Kidney (tissue), 14 donors: ENCODE results near the gene SYTL5. TPM values are rescaled to one million over a fixed set of nuclear protein-coding genes. Genes with fewer than 3 reads are reported as not detected.

Experiments
- DNase-seq, 5 donors: peaks; one replicate each; pipeline ENCODE4 v3.0.0-alpha.2; 2013 to 2020
- FAIRE-seq: peaks from 2 replicates; lab custom pipeline; 2012; peaks lifted over from hg19 to GRCh38; lab: Jason Lieb, UNC
- H3K27ac ChIP-seq, 2 donors: one replicate each; pipeline ENCODE4 v1.7.0; 2013; ENCODE audit warnings: low read depth in 2 of 2, low read length in 2 of 2, inconsistent platforms in 1 of 2
- H3K27me3 ChIP-seq: one replicate; pipeline ENCODE4 v1.7.1; 2013; ENCODE audit warnings: low read length, inconsistent platforms; ENCODE audit not compliant: control insufficient read depth, insufficient read depth
- H3K36me3 ChIP-seq, 3 donors: one replicate each; pipeline versions ENCODE4 v1.7.0 to v1.7.1; 2013; ENCODE audit warnings: low read length in 3 of 3, control low read depth in 1 of 3, inconsistent platforms in 1 of 3; ENCODE audit not compliant: insufficient read depth in 3 of 3, control insufficient read depth in 2 of 3
- H3K4me1 ChIP-seq, 3 donors: one replicate each; pipeline versions ENCODE4 v1.7.0 to v1.7.1; 2013; ENCODE audit warnings: low read length in 3 of 3, inconsistent platforms in 1 of 3, low read depth in 1 of 3; ENCODE audit not compliant: control insufficient read depth in 2 of 3, insufficient read depth in 2 of 3
- H3K4me3 ChIP-seq, 3 donors: one replicate each; pipeline versions ENCODE4 v1.7.0 to v1.8.1; 2013; ENCODE audit warnings: low read length in 3 of 3, control low read depth in 1 of 3, inconsistent platforms in 1 of 3
- H3K9ac ChIP-seq, 3 donors: one replicate each; pipeline versions ENCODE4 v1.7.0 to v1.7.1; 2013; ENCODE audit warnings: low read length in 3 of 3, control low read depth in 1 of 3, inconsistent platforms in 1 of 3
- H3K9me3 ChIP-seq, 3 donors: one replicate each; pipeline versions ENCODE4 v1.7.0 to v1.7.1; 2013; ENCODE audit warnings: low read length in 3 of 3, control low read depth in 1 of 3, inconsistent platforms in 1 of 3; ENCODE audit not compliant: control insufficient read depth in 2 of 3, insufficient read depth in 1 of 3
- intact Hi-C: fragments of 100-400 bp; cut with DNase I; formaldehyde crosslinking; loops from one replicate; pipeline ENCODE4 v1.11.1; 2022
- polyA plus RNA-seq: library from polyadenylated mRNA; stranded (reverse); fragments of 350-450 nt; fragmentation: Illumina TruSeq; extraction: RNeasy Lipid Tissue Mini Kit (QIAGEN cat#74804); gene quantifications from one replicate; pipeline ENCODE4 v1.2.3, GENCODE V29; 2014; ENCODE audit warnings: low read depth, low replicate concordance; ENCODE audit not compliant: insufficient read depth
- total RNA-seq: library from RNA; stranded (reverse); fragmentation: NEBNext Ultra II Directional; extraction: Animal tissue kit (Norgen Biotek cat#: 25700); gene quantifications from one replicate; pipeline ENCODE4 v1.2.1, GENCODE V29; 2021
- TF ChIP-seq, protein P1 (sequence below): IDR thresholded peaks from 3 replicates; pipeline ENCODE4 v1.5.1; 2012; ENCODE audit warnings: mild to moderate bottlenecking, moderate library complexity, borderline replicate concordance; ENCODE audit not compliant: insufficient read depth; ENCODE audit errors: extremely low read depth
- donor health status: control.
- donor health status: control.
- donor health status: control.
- donor health status: control.
- donor health status: control.
- donor health status: DM: yes; HTN: yes; CAD: no.
- donor health status: Normal renal cell carcinoma (clear cell type).

Gene SYTL5
- total and polyA plus RNA-seq, 2 donors from 2014 or later: 0.65 to 0.69 TPM

DNA sequence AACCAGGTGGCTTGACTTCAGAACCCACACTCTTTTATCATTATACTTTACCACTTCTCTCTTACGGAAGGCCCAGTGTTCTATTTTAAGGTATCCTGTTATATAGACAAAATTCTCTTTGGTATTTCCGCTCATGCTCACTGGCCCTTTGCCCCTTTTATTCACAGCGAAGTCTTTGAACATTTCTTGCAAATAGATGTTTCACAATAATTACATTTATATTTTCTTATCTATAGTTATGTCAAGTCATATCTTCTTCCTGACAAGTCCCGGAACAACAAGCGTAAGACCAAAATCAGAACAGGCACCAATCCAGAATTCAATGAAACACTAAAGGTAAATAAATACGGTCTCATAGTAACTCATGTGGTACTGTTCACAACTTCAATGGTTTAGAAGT lies 102.0 kb downstream of the SYTL5 start:
- H3K9ac ChIP-seq: no peak overlapping the region
- H3K4me1 ChIP-seq: no peaks in the 10 kb centered on the region
- intact Hi-C loops: no loop called here
- FAIRE-seq (peak; percentile 41), DNase-seq (peak in 1 of 5 donors; percentile 4)
- H3K27me3 ChIP-seq: no peaks in the 10 kb centered on the region
- TF ChIP-seq, protein P1, sequence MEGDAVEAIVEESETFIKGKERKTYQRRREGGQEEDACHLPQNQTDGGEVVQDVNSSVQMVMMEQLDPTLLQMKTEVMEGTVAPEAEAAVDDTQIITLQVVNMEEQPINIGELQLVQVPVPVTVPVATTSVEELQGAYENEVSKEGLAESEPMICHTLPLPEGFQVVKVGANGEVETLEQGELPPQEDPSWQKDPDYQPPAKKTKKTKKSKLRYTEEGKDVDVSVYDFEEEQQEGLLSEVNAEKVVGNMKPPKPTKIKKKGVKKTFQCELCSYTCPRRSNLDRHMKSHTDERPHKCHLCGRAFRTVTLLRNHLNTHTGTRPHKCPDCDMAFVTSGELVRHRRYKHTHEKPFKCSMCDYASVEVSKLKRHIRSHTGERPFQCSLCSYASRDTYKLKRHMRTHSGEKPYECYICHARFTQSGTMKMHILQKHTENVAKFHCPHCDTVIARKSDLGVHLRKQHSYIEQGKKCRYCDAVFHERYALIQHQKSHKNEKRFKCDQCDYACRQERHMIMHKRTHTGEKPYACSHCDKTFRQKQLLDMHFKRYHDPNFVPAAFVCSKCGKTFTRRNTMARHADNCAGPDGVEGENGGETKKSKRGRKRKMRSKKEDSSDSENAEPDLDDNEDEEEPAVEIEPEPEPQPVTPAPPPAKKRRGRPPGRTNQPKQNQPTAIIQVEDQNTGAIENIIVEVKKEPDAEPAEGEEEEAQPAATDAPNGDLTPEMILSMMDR: no peak
- H3K27ac ChIP-seq: no peak overlapping the region
- no peak overlapping the region for H3K4me3 ChIP-seq
- no peaks in the 10 kb centered on the region for H3K9me3 ChIP-seq
- no peaks in the 10 kb centered on the region for H3K36me3 ChIP-seq

- no peaks in the 10 kb centered on the region for H3K36me3 ChIP-seq
- DNase-seq (no peak), FAIRE-seq (no peak)
- H3K4me1 ChIP-seq: no peaks in the 10 kb centered on the region
- H3K9ac ChIP-seq: no peak overlapping the region
- TF ChIP-seq, protein P1: no peak
- no peaks in the 10 kb centered on the region for H3K9me3 ChIP-seq
- no peak overlapping the region for H3K4me3 ChIP-seq
- intact Hi-C loops: no loop called here
- no peak overlapping the region for H3K27ac ChIP-seq
- no peaks in the 10 kb centered on the region for H3K27me3 ChIP-seq
Measured at GRCh38 chrX:38109042-38109898, 102.9 kb downstream of the SYTL5 start.

- Histone ChIP-seq H3K9me3 (no peaks in the 10 kb centered on the region), H3K36me3 (no peaks in the 10 kb centered on the region), H3K9ac (no peak overlapping the region), H3K27me3 (no peaks in the 10 kb centered on the region), H3K27ac (no peak overlapping the region), H3K4me1 (no peaks in the 10 kb centered on the region), H3K4me3 (no peak overlapping the region)
- TF ChIP-seq, protein P1: no peak
- no peak for DNase-seq
- intact Hi-C loops: no loop called here
- no peak for FAIRE-seq
Measured at GRCh38 chrX:38110231-38110630, 103.9 kb downstream of the SYTL5 start.
